Left renal pelvis (tissue), 4 donors: ENCODE results near the gene TMEM178A. TPM values are rescaled to one million over a fixed set of nuclear protein-coding genes. Genes with fewer than 3 reads are reported as not detected.
"Not testable (repeated sequence)": the region's sequence is repeated elsewhere in the genome, so short reads cannot be mapped to it uniquely, and the experiment has no call there.

Experiments
- DNase-seq, 4 donors: peaks; one replicate each; pipeline ENCODE4 v3.0.0-alpha.2; 2013; ENCODE audit warnings: low read depth in 4 of 4, low spot score in 3 of 4
- polyA plus RNA-seq, 4 donors: library from polyadenylated mRNA; unstranded; fragments of 120-200 nt; gene quantifications; one replicate each; pipeline ENCODE4 v1.2.1, GENCODE V29; 2013; ENCODE audit not compliant: insufficient read length in 4 of 4

Gene TMEM178A
- 100 to 1,000 TPM in 1 of 4 donors, 10 to 100 TPM in 3; 21.0 to 106 (median 90.1) TPM for polyA plus RNA-seq

GRCh38 chr2:39665811-39666490, at the start of gene TMEM178A:
TMEM178A (plus strand) TSS chr2:39665917; CDS start chr2:39665975, 58 bp downstream.
- DNase-seq = no peak

DNA sequence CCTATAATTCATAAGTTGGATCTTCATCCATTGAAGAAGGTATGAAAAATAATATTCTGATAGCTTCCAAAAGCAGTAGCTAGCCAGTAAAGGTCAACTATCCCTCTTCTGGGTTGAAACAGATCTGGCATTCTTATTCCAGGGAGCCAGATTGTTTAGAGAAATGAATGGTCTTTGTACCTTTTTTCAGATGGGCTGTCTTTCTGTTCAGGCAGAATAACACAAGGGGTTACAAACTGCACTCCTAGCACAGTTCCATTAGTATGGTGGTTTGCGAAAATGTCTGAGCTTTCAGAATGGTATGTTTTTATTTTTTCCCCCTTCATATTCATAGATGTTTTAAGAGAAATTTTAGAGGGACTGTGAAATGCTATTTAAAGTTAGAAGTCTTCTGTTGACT, 47.5 kb upstream of the TMEM178A start:
- DNase-seq = no peak

- no peak for DNase-seq
Observed at GRCh38 chr2:39618736-39619135, 47.0 kb upstream of the TMEM178A start.

- DNase-seq = no peak
Observed at GRCh38 chr2:39620067-39620466, 45.6 kb upstream of the TMEM178A start.

- DNase-seq = no peak
Observed at GRCh38 chr2:39621596-39621995, 44.1 kb upstream of the TMEM178A start.

DNA sequence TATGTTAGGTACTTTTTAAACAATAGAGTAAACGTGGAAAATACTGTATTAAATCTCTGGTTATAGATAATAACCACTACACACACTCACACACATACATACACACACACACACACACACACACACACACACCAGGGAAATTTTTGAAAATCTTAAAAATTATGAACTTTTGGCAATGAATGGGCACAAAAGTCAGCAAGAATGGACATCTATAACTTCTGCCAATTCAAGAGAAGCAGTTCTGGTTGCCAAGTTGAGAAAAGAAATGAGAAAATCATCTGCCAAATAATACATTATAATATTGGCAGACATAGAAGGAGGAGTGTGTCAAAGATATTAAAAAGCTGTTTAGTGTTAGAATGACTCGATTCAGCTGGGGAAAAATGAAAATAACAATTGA, 42.9 kb upstream of the TMEM178A start:
- no peak for DNase-seq

DNA sequence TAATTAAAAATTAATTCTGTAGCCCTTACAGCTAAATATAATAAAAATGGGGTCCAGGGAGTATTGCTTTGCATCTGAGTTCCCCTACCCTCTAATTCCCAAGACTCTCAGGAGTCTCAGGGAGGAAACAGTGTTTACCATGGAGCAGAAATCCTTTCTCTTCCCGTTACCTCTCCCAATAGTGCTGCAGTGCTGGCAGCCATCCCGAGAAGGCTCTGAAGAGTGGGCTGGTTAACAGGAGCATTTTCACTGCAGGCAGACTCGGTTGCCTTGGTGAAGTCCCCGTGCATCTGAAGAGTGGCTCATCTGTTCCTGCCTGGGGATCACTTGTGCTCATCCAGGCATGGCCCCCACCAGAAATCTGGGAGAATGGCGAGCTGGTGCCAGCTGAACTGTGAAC, 41.8 kb upstream of the TMEM178A start:
- DNase-seq = no peak

- DNase-seq = no peak
Observed at GRCh38 chr2:39625193-39625926, 40.4 kb upstream of the TMEM178A start.

GRCh38 chr2:39625927-39626270, 39.8 kb upstream of the TMEM178A start:
- DNase-seq = no peak

GRCh38 chr2:39628346-39628745, 37.4 kb upstream of the TMEM178A start:
- DNase-seq = not testable (repeated sequence)

- no peak for DNase-seq
Observed at GRCh38 chr2:39629646-39630045, 36.1 kb upstream of the TMEM178A start.

DNA sequence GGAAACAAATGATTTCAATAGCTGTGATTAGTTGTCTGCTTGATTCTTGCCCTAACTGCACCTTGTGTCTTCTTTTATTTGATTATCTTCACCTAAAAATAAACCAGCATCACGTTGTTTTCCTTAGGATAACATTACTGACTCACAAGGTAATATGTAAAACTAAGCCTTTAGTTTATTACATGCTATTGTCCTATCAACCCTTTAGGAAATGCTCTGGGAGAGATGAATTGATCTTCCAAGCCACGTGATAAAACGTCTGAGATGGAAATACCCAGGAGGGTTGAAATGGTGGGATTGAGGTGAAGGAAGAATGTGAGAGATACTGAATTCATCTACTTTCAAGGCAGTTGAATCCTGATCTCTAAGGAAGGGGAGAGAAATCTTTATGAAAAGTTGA, 34.5 kb upstream of the TMEM178A start:
- no peak for DNase-seq

DNA sequence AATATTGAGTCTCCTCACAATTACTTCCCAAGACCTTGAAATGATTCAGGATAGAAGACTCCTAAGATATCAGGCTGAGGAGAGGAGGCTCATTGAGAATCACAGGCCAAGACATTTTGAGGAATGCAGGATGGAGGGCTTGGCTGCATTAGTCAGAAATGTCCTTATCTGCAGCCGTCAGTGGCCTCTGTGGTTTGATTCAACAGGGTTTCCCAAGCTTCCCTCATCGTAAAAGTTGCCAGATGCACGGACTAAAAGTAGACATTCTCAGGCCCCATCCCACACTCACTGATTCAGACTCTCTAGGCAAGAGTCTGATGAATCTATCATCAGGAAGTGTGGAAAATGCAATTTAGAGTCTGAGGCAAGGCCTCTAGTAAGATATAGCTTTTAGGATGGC, 34.0 kb upstream of the TMEM178A start:
- DNase-seq = no peak

DNA sequence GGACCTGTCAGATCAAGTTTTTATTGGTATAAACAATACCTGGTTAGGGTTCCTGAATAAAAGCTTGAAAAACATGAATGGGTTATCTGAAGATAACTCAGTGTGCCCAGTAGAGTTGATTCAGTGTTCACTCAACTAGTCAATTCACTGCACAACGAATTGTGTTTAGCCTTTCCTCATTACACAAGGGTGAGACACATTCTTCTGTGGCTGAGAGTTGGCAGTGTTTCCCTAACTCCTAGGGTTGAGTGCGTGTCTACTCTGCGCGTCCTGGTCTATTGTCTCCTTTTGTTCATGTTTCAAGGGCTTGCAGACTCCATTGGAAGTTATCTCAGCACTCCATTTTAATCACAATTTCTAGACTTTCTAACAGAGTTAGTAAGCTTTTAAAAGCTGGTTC, 32.8 kb upstream of the TMEM178A start:
- DNase-seq = no peak

DNA sequence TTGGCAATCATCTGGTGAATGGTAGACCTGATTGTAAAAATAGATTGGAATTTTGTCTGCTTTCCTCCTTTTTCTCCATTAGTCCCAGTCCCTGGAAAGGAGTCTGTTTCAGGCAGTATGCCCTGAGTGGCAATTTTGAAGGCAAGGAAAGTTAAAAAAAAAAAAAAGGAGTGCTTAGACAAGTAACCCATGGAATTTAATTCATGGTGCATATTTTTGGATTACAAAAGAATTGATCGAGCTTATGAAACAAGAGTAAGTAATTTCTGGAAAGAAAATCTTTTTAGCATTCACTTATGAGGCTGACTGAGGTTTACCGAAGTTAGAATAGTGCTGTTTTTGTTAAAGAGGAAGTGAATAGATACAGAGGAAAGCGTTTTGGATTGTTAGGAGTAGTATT, 29.4 kb upstream of the TMEM178A start:
- DNase-seq = no peak

DNA sequence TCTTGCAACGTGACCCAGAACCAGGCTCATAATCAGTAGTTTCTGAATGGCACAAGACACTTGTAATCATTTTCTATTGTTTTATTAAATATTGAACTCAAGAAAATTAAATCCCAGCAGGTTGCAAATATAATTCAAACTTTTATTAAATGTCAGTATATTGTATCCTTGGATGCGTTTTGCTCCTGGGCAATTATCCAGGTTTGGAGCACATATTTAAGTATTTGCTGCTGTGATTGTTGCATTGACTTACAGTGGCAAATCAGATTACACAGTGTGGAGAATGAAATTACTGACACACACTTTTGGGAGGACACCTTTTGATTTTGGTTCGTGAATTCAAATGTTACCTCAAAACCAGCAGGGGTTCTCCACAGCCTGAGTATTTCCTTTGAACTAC, 27.1 kb upstream of the TMEM178A start:
- no peak for DNase-seq

DNA sequence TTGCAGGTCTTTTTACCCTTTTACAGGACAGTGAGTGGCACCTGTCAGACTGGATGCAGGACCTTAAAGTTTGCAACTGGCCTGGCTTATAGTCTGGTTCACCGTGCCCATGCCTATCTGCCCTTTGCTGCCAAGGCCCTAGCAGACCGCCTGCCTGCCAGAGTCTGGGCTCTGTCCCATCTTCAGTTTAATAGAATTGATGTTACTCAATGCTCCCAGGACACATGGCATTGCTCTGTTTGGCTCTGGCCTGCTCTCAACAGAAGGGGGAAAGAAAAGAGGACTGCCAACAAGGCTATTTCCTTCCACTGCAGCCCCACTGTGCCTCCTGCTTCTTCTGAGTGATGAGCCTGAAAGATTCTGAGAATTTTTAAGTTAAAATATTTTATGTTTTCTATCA, 25.6 kb upstream of the TMEM178A start:
- DNase-seq = no peak

DNA sequence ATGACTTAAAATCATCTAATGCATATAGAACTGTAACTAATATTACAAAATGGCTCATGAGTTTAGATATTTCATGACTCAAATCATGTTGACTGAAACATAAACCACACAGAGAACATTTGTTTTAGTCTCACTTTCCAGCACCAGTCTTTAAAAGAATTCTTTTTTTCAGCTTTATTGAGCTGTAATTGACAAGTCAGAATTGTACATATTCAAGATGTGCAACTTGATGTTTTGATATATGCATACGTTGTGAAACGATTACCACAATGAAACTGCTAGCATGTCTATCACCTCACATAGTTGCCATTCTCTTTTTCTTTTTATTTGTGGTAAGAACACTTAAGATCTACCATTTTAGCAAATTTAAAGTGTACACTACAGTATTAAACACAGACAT, 25.0 kb upstream of the TMEM178A start:
- no peak for DNase-seq

GRCh38 chr2:39641635-39642034, 24.1 kb upstream of the TMEM178A start:
- DNase-seq = no peak

DNA sequence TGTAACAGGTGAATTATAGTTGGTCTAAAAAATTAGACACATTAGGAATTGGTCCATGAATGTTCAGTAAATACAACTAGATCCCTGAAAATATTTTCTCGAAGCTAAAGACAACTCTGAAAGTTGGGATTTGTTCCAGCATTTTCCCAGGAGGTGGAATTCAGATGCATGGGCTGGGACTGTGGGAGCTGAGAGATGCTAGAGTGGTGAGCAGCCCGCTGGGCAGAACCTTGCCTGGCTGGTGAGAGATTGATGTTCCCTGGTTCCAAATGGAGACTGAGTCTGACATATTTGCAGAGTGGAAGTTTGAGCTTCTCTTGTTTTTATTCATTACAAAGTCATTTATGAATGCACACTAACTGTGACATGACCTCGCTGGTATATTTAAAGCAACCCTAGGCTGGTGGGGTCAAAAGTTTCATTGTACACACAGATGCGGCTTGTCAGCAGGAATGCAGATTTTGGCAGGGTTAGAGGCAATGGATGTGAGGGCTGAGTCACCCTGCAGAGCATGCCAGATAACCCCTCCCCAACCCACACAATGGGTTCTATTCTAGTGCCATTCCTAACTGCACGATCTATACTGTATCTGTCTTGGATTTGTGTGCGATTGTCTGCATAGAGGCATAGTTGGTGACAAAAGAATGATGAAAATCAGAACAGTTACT, 23.5 kb upstream of the TMEM178A start:
- no peak for DNase-seq

GRCh38 chr2:39645826-39646225, 19.9 kb upstream of the TMEM178A start:
- peak in 1 of 4 donors; percentile 25 for DNase-seq

GRCh38 chr2:39646267-39646666, 19.4 kb upstream of the TMEM178A start:
- no peak for DNase-seq
